Measurements from ENCODE around the gene CENPB.

The CENPB gene

GRCh38 chr20:3786126-3786484 lies 435 bp downstream of the CENPB start:
- H3K27ac Mint-ChIP-seq, result peak overlapping the region; percentile 77
- H3K4me3 Mint-ChIP-seq, result peak overlapping the region; percentile 83
- H3K9me3 Mint-ChIP-seq, result no peaks in the 10 kb centered on the region
- H3K36me3 Mint-ChIP-seq (ENCODE audit: low read depth), result peaks cover 8% of the 10 kb centered on the region
- peaks cover 4% of the 10 kb centered on the region for H3K27me3 Mint-ChIP-seq (ENCODE audit: low read depth)
- H3K4me1 Mint-ChIP-seq (ENCODE audit: low read depth), result peaks cover 35% of the 10 kb centered on the region

DNA sequence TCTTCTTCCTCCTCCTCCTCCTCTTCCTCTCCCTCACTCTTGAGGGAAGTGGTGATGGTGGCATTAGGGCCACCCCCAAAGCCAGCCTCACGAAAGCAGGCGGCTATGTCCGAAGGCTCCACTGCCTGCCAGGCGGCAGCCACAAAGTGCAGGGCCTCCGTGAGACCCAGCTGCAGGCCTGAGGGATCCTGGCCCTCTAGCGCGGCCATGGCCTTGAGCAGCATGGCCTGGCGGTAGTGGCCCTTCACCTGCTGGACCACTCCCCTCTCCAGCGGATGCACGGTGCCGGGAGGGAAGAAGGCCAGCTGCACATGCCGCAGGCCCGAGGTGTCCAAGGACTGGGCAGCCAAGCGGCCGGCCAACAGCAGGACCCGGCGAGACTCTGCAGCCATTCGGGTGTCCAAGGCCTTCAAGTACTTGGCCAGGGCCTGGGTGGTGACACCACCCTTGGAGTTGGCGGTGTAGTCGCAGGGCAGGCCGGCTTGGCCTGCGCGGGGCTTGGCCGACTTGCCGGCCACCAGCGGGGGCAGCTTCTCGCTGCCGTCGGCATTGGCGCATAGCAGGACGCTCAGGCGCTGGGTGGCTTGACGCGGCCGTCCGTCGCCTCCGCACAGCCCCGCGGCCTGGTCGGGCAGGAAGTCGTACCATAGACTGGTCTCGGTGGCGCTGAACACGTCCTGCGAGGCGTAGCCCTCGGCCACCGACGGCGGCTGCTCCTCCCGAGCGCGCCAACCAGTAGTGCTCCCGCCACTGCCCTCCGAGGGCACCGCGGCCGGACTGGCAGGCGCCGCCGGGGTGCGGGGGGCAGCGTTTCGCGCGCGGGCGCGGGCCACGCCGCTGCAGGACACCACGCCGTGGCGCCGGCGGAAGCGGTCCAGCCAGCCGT lies 1.1 kb downstream of the CENPB start:
- Mint-ChIP-seq H3K27me3 (ENCODE audit: low read depth) (peaks cover 10% of the 10 kb centered on the region), H3K36me3 (ENCODE audit: low read depth) (peaks cover 8% of the 10 kb centered on the region), H3K4me1 (ENCODE audit: low read depth) (peaks cover 41% of the 10 kb centered on the region), H3K9me3 (no peaks in the 10 kb centered on the region), H3K27ac (peak overlapping the region; percentile 76), H3K4me3 (peak overlapping the region; percentile 47)

DNA sequence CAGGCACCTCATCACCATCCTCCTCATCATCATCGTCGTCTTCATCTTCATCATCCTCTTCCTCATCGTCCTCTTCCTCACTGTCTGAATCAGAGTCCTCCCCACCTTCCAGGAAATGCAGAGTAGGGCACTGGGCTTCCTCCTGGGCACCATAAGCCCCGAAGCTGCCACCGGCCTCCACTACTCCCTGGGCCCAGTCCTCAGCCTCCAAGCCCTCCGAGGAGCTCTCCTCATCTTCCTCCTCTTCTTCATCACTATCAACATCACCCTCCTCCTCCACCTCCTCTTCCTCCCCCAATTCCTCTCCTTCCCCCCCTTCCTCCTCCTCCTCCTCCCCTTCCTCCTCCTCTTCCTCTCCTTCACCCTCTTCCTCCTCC lies 1.7 kb downstream of the CENPB start:
- no peaks in the 10 kb centered on the region for H3K9me3 Mint-ChIP-seq
- H3K27ac Mint-ChIP-seq, result peak overlapping the region; percentile 76
- H3K27me3 Mint-ChIP-seq (ENCODE audit: low read depth), result peaks cover 15% of the 10 kb centered on the region
- peaks cover 43% of the 10 kb centered on the region for H3K4me1 Mint-ChIP-seq (ENCODE audit: low read depth)
- H3K36me3 Mint-ChIP-seq (ENCODE audit: low read depth), result peaks cover 8% of the 10 kb centered on the region
- peak overlapping the region; percentile 47 for H3K4me3 Mint-ChIP-seq

DNA sequence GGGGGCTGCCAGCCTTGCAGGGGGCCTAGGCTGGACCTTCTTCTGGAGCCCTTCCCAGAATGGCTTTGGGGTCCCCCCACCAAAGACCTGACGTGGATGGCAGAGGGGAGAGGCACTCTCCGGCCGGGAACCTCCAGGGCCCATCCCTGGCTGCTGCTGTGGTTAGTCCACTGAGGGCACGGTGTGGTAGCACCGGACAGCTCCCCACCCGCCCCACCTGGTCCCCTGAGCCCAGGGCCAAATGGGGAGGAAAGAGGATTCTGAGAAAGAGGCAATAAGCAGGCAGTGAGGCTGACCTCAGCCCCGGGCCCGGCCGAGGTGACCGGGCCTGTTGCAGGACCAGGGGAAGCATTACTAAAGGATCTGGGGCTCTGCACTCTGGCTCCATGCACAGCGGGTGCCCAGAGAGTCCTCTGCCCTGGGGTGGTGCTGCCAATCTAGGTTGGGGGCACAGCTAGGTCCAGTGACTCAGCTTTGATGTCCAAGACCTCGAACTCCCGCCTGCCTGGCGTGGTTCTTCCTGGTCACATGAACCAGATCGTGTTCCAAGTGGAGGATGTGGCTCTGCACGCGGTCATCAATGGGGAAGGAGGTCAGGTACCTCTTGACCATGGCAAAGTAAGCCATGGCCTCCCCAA lies 2.2 kb downstream of the CENPB start:
- H3K36me3 Mint-ChIP-seq (ENCODE audit: low read depth), result peaks cover 11% of the 10 kb centered on the region
- peak overlapping the region; percentile 76 for H3K27ac Mint-ChIP-seq
- no peaks in the 10 kb centered on the region for H3K9me3 Mint-ChIP-seq
- H3K27me3 Mint-ChIP-seq (ENCODE audit: low read depth), result peaks cover 20% of the 10 kb centered on the region
- H3K4me3 Mint-ChIP-seq, result peak overlapping the region; percentile 47
- H3K4me1 Mint-ChIP-seq (ENCODE audit: low read depth), result peaks cover 43% of the 10 kb centered on the region

DNA sequence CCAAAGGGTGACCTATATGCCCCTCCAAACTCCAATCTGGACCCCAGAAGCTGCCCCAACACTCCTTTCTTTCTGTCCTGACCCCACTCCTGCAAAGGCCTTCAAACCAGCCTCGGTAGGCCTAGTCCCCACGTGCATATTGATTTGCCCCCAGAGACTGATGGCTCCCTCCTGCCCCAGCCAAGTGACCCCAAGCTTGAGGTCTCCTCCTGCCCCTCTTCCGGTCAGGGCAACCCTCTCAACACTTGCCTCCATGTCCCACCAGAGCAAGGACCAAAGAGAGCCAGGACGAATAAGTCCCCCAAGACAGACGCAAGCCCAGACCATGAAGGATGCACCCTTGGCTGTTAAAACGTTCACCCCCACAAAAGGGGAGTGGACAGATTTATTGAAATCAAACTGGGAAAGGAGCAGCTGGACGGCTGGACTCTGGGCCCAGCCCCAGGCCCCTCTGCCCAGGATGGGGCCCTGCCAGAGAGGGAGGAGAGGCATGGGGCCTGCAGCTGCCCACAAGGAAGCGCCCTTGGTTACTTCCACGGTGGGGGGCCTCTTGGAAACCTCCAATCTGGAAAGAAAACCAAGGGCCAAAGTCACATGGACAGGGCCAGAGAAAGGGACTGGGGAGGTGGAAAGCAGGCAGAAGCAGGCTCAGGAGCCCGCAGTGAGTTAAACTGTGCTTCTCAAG lies 2.9 kb downstream of the CENPB start:
- Mint-ChIP-seq H3K27me3 (ENCODE audit: low read depth) (peaks cover 27% of the 10 kb centered on the region), H3K9me3 (no peaks in the 10 kb centered on the region), H3K4me3 (peak overlapping the region; percentile 7), H3K36me3 (ENCODE audit: low read depth) (peaks cover 11% of the 10 kb centered on the region), H3K27ac (no peak overlapping the region), H3K4me1 (ENCODE audit: low read depth) (peaks cover 38% of the 10 kb centered on the region)

- Mint-ChIP-seq H3K27ac (no peak overlapping the region), H3K9me3 (no peaks in the 10 kb centered on the region), H3K4me1 (ENCODE audit: low read depth) (peaks cover 37% of the 10 kb centered on the region), H3K36me3 (ENCODE audit: low read depth) (peaks cover 13% of the 10 kb centered on the region), H3K27me3 (ENCODE audit: low read depth) (peaks cover 30% of the 10 kb centered on the region), H3K4me3 (peak overlapping the region; percentile 7)
Measured at GRCh38 chr20:3783068-3783489, 3.5 kb downstream of the CENPB start.

- peaks cover 30% of the 10 kb centered on the region for H3K27me3 Mint-ChIP-seq (ENCODE audit: low read depth)
- H3K27ac Mint-ChIP-seq, result no peak overlapping the region
- H3K9me3 Mint-ChIP-seq, result no peaks in the 10 kb centered on the region
- H3K4me3 Mint-ChIP-seq, result no peak overlapping the region
- peaks cover 36% of the 10 kb centered on the region for H3K4me1 Mint-ChIP-seq (ENCODE audit: low read depth)
- peaks cover 13% of the 10 kb centered on the region for H3K36me3 Mint-ChIP-seq (ENCODE audit: low read depth)
Measured at GRCh38 chr20:3782597-3782996, 3.9 kb downstream of the CENPB start.

GRCh38 chr20:3781153-3781910 lies 5.2 kb downstream of the CENPB start, which contains the start of gene SPEF1:
SPEF1 (minus strand) TSS chr20:3781448; CDS start chr20:3781287, 161 bp downstream.
- peaks cover 36% of the 10 kb centered on the region for H3K4me1 Mint-ChIP-seq (ENCODE audit: low read depth)
- H3K9me3 Mint-ChIP-seq, result no peaks in the 10 kb centered on the region
- peaks cover 13% of the 10 kb centered on the region for H3K36me3 Mint-ChIP-seq (ENCODE audit: low read depth)
- peak within 1 kb of the TSS; percentile 52 for H3K4me3 Mint-ChIP-seq
- peaks cover 39% of the 10 kb centered on the region for H3K27me3 Mint-ChIP-seq (ENCODE audit: low read depth)
- H3K27ac Mint-ChIP-seq, result no peak within 1 kb of the TSS

DNA sequence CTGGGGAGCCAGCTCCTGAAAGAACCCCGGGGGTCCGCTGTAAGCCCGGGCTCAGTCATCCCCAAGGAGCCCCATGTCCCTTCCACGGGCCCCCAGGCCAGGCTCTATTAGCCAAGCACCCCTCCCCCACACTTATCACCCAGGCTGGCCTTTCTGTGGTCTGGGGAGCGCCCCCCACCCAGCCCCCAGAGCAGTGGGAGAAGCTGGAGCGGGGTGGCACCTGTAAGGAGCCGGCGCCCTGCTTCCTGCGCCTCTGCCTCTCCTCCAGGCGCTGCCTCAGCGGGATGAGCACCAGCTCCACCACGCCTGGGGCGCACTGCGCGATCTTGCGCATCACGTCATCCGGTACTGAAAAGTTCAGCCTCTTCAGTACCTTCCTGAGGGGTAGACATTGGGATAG lies 7.6 kb downstream of the CENPB start:
- H3K4me1 Mint-ChIP-seq (ENCODE audit: low read depth), result peaks cover 29% of the 10 kb centered on the region
- H3K27me3 Mint-ChIP-seq (ENCODE audit: low read depth), result peaks cover 39% of the 10 kb centered on the region
- peaks cover 5% of the 10 kb centered on the region for H3K36me3 Mint-ChIP-seq (ENCODE audit: low read depth)
- no peaks in the 10 kb centered on the region for H3K9me3 Mint-ChIP-seq
- H3K27ac Mint-ChIP-seq, result no peak overlapping the region
- H3K4me3 Mint-ChIP-seq, result no peak overlapping the region

DNA sequence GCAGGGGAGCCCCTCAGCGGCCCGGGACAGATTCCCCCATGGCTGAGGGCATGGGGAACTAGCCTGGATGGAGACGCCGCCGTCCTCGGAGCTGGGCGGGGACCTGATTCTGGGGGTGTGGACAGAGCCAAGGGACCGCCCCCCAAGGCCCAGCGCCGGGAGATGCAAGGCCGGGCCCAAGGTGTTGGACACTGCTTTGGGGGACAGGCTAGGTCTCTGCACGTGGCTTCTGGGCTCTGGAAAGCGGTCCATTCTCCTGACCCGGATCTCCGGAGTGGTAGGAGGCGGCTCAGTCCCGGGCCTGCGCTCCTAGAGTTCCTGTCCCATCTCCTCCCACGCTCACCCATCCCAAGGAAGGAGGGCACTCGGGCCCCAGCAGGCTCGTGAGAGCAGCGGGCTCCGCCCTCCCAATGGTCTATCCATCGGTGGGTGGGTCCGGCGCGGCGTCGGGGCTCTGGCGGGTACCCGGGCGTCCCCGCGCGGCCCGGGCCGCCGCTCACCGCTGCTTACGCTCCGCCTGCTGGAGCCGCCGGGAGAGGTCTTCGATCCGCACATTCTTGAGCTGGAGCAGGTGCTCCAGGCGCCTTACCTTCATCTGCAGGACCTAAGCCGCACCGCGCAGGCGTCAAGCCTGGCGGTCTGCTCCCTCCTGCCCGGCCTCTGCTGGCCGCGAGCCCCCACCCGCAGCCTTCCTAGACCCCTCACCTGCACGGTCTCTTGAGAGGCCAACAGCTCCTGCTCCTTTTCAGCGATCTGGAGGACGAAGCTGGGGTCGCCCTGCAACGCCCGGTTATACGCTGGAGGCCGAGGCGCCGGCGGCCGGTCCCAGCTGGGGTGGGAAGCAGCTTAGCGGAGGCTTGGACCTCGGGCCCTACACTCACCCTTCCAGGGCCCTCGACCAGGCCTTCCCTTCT lies 8.6 kb downstream of the CENPB start:
- Mint-ChIP-seq H3K27ac (no peak overlapping the region), H3K4me1 (ENCODE audit: low read depth) (peaks cover 25% of the 10 kb centered on the region), H3K36me3 (ENCODE audit: low read depth) (peaks cover 5% of the 10 kb centered on the region), H3K27me3 (ENCODE audit: low read depth) (peaks cover 39% of the 10 kb centered on the region), H3K4me3 (peak overlapping the region; percentile 72), H3K9me3 (no peaks in the 10 kb centered on the region)

- Mint-ChIP-seq H3K36me3 (ENCODE audit: low read depth) (peaks cover 5% of the 10 kb centered on the region), H3K4me1 (ENCODE audit: low read depth) (peaks cover 25% of the 10 kb centered on the region), H3K27ac (no peak overlapping the region), H3K27me3 (ENCODE audit: low read depth) (peaks cover 42% of the 10 kb centered on the region), H3K4me3 (peak overlapping the region; percentile 71), H3K9me3 (no peaks in the 10 kb centered on the region)
Measured at GRCh38 chr20:3777381-3777715, 9.2 kb downstream of the CENPB start.

- H3K4me1 Mint-ChIP-seq (ENCODE audit: low read depth), result peaks cover 15% of the 10 kb centered on the region
- H3K36me3 Mint-ChIP-seq (ENCODE audit: low read depth), result peaks cover 5% of the 10 kb centered on the region
- H3K4me3 Mint-ChIP-seq, result no peak overlapping the region
- H3K27me3 Mint-ChIP-seq (ENCODE audit: low read depth), result peaks cover 35% of the 10 kb centered on the region
- H3K27ac Mint-ChIP-seq, result no peak overlapping the region
- H3K9me3 Mint-ChIP-seq, result no peaks in the 10 kb centered on the region
Measured at GRCh38 chr20:3775457-3776108, 11.0 kb downstream of the CENPB start.

GRCh38 chr20:3771552-3772058 lies 14.9 kb downstream of the CENPB start:
- H3K4me3 Mint-ChIP-seq, result no peak overlapping the region
- peaks cover 13% of the 10 kb centered on the region for H3K4me1 Mint-ChIP-seq (ENCODE audit: low read depth)

More at GRCh38 chr20:3771552-3772058, 14.9 kb downstream of the CENPB start:
- Mint-ChIP-seq H3K27me3 (ENCODE audit: low read depth) (peaks cover 5% of the 10 kb centered on the region), H3K27ac (no peak overlapping the region), H3K36me3 (ENCODE audit: low read depth) (no peaks in the 10 kb centered on the region), H3K9me3 (no peaks in the 10 kb centered on the region)
